ENCODE results near the gene MAMSTR.
"Not testable (repeated sequence)": the region's sequence is repeated elsewhere in the genome, so short reads cannot be mapped to it uniquely, and the experiment has no call there.

MAMSTR gene

DNA sequence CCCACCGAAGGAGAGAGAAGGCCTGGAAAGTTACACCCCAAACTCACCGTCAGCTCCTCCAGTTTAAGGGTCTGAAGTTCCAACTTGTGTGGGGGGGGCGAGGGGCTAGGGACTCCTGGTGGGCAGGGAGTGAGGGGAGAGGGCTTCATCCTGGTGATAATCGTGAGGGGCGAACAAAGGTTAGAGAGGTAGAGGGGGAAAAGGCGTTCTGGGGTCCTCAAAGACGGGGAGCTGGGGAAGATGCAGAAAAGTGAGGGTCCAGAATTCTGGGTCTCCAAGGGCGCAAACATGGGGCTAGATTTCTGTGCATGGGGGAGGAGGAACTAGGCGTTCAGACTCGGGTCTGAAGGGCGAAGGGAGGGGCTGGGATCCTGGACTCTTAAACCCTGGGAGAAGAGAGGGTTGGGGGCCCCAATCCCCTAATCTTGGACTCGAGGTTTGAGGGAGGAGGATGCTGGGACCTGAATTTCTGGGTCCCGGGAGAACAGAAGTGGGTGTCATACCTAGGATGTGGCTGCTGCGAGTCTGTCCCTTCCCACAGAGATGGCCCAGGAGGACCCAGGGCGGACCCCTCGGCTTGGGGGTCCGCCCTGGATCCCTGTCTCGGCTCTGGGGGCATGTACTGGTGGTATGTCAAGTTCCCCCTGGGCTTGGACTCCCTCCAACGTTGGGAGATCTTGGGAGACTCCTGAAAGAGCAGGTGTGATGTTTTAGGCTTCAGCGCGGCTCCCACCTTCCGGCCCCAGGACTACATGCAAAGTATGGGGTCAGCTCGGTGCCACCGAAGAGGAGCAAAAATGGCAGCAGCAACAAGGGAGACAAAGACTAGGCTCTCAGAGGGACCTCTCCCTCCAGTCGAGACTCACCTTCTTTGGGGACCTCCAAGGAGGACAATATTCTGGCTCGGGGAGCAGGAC lies 4.5 kb downstream of the MAMSTR start:
- H3K9me3 Mint-ChIP-seq: no peaks in the 10 kb centered on the region

DNA sequence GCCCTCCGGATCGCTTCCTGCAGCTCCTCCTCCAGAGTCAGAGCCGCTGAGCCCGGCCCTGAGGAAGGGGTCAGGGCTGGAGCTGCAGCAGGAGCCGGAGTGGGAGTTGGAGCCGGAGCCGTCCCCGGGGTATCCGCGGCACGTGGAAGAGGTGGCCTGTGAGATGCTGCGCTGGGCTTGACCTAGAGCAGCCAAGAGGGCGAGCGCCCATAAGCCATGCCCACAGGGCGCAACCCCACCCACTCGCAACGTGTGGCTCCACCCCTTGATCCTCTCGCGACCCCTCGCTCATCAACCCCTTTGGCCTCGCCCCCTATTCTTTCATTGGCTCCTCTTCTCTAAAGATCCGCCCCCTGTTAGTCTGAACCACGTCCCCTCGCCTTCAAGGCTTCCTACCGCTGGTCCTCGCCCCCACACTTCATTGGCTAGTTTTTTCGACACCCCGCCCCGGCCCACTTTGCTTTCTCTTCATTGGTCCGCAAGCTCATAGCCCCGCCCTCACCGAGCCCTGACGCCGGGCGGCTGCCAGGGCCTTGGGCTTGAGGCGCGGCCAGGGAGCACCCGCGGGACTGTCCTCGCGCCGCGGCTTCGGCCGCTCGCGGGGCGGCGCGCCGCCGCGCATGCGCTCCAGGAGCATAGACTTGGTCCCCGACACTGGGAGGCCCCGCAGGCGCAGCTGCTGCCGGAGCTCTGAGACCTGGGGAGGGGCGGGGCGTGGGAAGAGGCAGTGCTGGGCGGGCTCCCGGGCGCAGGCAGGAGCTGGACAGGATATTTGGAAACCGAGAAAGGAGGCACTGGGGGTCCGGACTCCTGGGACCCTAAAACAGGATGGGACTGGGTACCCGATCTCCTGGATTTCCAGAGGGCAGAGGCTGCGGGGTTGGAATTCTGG lies 5.4 kb downstream of the MAMSTR start:
- Mint-ChIP-seq H3K4me1 (peaks cover 20% of the 10 kb centered on the region), H3K36me3 (peaks cover 1% of the 10 kb centered on the region), H3K27ac (peak overlapping the region; percentile 9), H3K9me3 (no peaks in the 10 kb centered on the region), H3K4me3 (peak overlapping the region; percentile 85), H3K27me3 (no peaks in the 10 kb centered on the region)

More for the DNA sequence above, 4.5 kb downstream of the MAMSTR start:
- H3K27me3 Mint-ChIP-seq: no peaks in the 10 kb centered on the region
- H3K36me3 Mint-ChIP-seq: peaks cover 1% of the 10 kb centered on the region
- H3K27ac Mint-ChIP-seq: peak overlapping the region; percentile 46
- H3K4me3 Mint-ChIP-seq: peak overlapping the region; percentile 85
- peaks cover 20% of the 10 kb centered on the region for H3K4me1 Mint-ChIP-seq

DNA sequence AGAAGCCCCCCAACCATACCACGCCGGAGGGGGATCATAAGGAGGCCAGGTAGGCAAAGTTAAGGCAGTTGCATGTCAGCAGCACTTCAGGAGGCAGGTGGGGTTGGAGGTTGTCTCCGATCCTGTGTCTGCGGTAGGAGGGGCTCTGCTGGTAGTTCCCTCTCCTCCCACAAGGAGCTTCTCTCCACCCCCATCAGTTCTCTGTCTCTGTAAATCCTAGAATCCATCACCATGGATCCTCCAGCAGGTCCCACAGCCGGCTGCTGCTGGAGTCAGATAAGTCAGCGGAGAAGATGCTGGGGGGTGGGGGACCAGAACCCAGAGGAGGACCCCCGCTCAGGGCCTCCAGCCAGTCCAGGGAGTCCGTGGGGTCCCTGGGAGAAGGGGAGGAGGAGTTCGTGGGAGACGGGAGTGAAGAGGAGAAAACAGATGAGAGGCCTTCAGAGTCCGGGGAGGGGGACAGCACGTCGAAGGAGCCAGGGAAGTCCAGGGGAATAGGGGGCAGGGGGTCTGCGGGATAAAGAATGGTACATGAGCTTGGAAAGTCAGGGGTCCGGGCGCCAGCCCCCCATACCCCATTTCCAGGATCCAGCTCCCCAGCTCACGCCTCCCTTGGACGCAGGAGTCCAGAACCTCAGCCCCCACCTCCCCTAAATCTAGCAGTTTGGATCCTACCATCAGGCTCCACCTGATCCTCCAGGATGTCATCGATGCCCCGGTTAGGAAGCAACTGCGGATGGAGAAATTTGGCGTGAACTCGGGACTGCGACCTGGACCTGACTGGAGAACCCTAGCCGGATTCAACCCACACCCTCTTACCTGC lies 6.3 kb downstream of the MAMSTR start:
- Mint-ChIP-seq H3K27ac (no peak overlapping the region), H3K4me1 (peaks cover 20% of the 10 kb centered on the region), H3K9me3 (no peaks in the 10 kb centered on the region), H3K36me3 (peaks cover 1% of the 10 kb centered on the region), H3K4me3 (peak overlapping the region; percentile 85), H3K27me3 (no peaks in the 10 kb centered on the region)

DNA sequence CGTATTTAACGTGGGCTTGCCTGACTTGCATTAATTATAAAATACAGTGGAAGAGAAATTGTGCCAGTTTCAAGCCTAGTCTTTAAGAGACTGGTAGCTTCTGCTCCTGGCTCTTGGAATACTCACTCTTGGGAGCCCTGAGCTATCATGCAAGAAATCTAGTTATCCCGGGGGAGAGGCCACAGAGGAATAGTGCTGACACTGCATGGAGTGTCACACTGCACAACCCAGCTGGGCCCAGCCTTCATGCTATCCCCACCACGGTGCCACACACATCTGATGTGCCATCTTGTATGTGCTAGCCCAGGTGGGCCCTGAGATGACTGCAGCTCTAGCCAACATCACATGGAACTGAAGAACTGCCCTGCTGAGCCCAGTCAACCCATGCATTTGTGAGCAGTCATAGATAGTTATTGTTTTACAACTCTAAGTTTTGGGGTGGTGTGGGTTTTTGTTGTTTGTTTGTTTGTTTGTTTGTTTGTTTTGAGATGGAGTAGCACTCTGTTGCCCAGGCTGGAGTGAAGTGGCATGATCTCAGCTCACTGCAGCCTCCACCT lies 8.3 kb downstream of the MAMSTR start:
- Mint-ChIP-seq H3K36me3 (peaks cover 3% of the 10 kb centered on the region), H3K27ac (no peak overlapping the region), H3K4me1 (peaks cover 20% of the 10 kb centered on the region), H3K4me3 (peak overlapping the region; percentile 3), H3K9me3 (no peaks in the 10 kb centered on the region), H3K27me3 (no peaks in the 10 kb centered on the region)

DNA sequence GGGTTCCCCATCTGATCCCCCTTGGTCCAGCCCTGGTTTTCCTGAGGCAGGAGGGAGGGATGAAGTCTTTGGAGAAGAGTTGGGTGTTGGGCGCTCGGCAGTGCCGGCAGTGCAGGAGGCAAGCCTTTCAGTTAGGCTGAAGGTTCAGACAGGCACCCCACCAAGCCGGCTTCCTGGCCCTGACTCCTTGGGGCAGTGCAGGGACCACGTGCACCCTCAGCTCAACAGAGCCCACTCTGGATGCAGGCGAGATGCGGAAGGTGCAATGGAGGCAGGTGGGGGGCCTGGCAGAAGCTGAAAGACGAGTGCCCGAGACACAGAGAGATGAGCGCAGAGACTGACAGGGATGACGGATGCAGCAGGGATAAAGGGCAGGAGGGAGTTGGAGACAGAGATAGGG lies 11.1 kb downstream of the MAMSTR start:
- no peaks in the 10 kb centered on the region for H3K9me3 Mint-ChIP-seq
- H3K27ac Mint-ChIP-seq: no peak overlapping the region
- no peaks in the 10 kb centered on the region for H3K27me3 Mint-ChIP-seq
- no peak overlapping the region for H3K4me3 Mint-ChIP-seq
- H3K4me1 Mint-ChIP-seq: peaks cover 6% of the 10 kb centered on the region
- H3K36me3 Mint-ChIP-seq: peaks cover 3% of the 10 kb centered on the region

DNA sequence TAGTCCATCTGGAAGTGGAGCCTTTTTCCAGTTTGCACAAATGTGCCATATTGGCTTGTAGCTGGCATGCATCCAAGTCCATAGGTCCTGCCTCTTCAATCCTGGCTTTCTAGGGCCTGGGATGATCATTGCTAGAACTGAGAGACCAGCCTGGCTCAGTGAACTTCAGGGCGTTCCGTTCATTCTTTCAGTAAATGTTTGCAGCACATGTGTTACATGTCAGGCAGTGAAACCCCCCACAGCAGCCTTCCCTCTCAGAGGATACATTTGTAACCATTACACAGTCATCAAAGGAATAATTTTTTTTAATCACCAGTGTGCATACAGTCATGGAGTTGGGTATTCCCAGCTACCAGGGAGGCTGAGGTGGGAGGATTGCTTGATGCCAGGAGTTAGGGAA lies 14.1 kb downstream of the MAMSTR start:
- no peaks in the 10 kb centered on the region for H3K27me3 Mint-ChIP-seq
- peaks cover 4% of the 10 kb centered on the region for H3K36me3 Mint-ChIP-seq
- no peaks in the 10 kb centered on the region for H3K4me1 Mint-ChIP-seq
- H3K4me3 Mint-ChIP-seq: no peak overlapping the region
- H3K9me3 Mint-ChIP-seq: no peaks in the 10 kb centered on the region
- H3K27ac Mint-ChIP-seq: no peak overlapping the region

DNA sequence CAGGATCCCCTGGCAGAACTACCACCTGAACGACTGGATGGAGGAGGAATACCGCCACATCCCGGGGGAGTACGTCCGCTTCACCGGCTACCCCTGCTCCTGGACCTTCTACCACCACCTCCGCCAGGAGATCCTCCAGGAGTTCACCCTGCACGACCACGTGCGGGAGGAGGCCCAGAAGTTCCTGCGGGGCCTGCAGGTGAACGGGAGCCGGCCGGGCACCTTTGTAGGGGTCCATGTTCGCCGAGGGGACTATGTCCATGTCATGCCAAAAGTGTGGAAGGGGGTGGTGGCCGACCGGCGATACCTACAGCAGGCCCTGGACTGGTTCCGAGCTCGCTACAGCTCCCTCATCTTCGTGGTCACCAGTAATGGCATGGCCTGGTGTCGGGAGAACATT lies 16.2 kb downstream of the MAMSTR start:
- Mint-ChIP-seq H3K27me3 (no peaks in the 10 kb centered on the region), H3K27ac (no peak overlapping the region), H3K36me3 (peaks cover 4% of the 10 kb centered on the region), H3K4me3 (no peak overlapping the region), H3K9me3 (no peaks in the 10 kb centered on the region), H3K4me1 (no peaks in the 10 kb centered on the region)

DNA sequence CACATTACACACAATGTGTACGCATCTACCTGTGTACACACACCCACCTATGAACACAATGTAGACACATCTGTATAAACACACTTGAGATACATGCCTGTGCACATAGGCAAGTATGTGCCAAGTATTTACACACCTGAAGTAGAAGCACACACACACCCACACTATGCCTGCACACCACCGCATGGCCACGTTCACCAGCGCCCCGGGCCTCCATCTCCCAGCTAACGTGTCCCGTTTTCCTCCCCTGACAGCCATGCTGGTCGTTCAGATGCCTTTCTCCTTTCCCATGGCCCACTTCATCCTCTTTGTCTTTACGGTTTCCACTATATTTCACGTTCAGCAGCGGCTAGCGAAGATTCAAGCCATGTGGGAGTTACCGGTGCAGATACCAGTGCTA lies 16.8 kb downstream of the MAMSTR start:
- Mint-ChIP-seq H3K4me3 (no peak overlapping the region), H3K9me3 (no peaks in the 10 kb centered on the region), H3K27me3 (no peaks in the 10 kb centered on the region), H3K4me1 (no peaks in the 10 kb centered on the region), H3K36me3 (peaks cover 4% of the 10 kb centered on the region), H3K27ac (no peak overlapping the region)

DNA sequence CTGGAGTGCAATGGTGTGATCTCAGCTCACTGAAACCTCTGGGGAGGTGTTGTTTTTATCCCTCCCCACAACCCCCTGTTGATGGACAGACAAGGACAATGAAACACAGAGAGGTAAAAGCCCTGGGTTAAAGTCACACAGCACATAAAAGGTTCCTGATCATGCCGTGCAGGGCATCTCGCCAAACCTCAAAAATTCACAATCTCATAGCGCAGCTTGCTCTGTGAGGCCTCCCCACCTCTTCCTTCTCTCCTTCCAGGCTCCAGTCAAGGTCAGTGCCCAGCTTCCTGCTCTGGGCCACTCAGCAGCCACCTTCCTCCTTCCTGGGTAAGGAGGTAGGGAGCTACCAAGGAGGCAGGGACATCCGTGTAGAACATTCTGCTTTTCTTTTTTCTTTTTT lies 21.5 kb downstream of the MAMSTR start:
- Mint-ChIP-seq H3K4me3 (no peak overlapping the region), H3K27ac (no peak overlapping the region), H3K4me1 (peaks cover 11% of the 10 kb centered on the region), H3K27me3 (peaks cover 7% of the 10 kb centered on the region), H3K36me3 (peaks cover 2% of the 10 kb centered on the region), H3K9me3 (no peaks in the 10 kb centered on the region)

DNA sequence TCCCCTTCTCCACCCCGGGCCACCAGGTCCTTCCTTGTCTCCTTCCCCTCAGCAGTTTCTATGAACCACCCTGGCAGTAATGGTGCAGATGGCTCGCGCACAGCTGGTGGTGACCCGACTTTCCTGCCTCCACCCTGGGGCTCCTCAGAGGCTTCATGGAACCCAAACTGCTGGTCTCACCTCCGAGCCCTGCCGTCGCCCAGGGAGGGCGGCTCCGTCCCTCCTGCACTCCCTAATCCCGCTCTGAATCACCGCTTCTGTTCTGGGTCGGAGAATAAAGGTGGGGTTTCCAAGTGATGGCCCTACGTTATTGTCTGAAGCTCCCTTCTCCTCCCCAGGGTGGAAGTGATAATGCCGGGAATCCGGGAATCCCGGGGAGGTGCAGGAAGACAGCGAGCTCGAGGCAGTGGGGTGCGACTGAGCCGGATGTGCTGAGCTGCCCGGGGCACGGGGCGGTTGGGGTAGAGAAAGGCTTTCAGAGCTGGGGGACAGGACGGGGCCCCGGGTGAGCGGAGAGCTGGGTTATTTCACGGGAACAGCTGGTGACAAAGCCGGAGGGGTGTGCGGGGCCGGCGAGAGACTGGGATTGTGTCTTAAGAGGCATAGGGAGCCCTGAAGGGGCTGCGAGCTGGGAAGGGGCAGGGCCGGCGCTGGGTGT lies 23.0 kb downstream of the MAMSTR start:
- Mint-ChIP-seq H3K36me3 (peaks cover 2% of the 10 kb centered on the region), H3K4me1 (peaks cover 11% of the 10 kb centered on the region), H3K4me3 (peak overlapping the region; percentile 39)

DNA sequence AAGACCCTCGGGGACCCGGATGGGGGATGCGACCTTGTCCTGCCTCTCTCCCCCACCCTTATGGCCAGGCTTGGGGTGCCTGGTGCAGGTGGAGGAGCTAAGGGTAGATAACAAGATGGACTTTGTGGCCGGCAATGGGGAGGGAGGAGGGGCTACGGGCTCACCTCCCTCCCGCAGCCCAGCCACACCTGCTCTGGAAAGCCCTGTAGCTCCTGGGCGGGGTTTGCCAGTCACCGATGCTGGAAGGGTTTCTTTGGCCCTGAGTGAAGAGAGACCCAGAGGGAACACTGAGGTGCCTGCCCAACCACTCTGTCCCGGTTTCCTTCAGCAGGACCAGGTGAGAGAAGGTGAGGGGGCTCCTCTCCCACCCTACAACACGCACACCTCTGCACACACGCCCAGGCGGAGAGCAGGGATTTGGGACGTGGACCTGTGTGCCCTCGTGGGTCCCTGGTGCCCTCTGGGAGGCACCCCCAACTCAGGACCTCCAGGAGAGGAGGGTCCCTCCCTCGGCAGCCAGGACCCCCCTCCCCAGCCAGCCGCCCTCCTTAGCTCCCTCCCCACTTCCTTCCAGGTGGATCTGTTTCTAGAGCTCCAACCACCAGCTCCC lies 23.7 kb downstream of the MAMSTR start, which contains the start of gene FUT2:
Gene FUT2 (plus strand): TSS at position 229 of the 610 bp plus-strand sequence. CDS start 6,986 bp downstream, outside the sequence.
- H3K27ac Mint-ChIP-seq: no peak within 1 kb of the TSS
- peaks cover 11% of the 10 kb centered on the region for H3K4me1 Mint-ChIP-seq
- peaks cover 7% of the 10 kb centered on the region for H3K27me3 Mint-ChIP-seq
- H3K9me3 Mint-ChIP-seq: no peaks in the 10 kb centered on the region
- peaks cover 2% of the 10 kb centered on the region for H3K36me3 Mint-ChIP-seq
- H3K4me3 Mint-ChIP-seq: peak within 1 kb of the TSS; percentile 39

More for the DNA sequence above, 23.0 kb downstream of the MAMSTR start:
- Mint-ChIP-seq H3K27me3 (peaks cover 7% of the 10 kb centered on the region), H3K9me3 (no peaks in the 10 kb centered on the region), H3K27ac (no peak overlapping the region)

DNA sequence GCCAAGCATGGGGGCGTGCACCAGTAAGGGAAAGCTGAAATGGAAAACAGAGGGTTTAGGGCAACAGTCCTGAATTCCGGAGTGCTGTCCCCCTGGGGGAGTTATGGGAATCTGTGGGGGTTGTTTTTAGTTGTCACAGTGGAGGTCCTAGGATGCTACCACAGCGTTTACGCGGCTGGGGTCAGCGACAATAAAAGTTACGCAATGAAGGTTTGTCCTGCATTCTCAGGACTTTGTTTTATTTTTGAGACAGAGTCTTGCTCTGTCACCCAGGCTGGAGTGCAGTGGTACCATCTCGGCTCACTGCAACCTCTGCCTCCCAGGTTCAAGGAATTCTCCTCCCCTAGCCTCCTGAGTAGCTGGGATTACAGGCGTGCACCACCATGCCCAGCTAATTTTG lies 25.9 kb downstream of the MAMSTR start:
- peaks cover 11% of the 10 kb centered on the region for H3K4me1 Mint-ChIP-seq
- not testable (repeated sequence) for H3K4me3 Mint-ChIP-seq, H3K27me3 Mint-ChIP-seq, H3K36me3 Mint-ChIP-seq, H3K27ac Mint-ChIP-seq, H3K9me3 Mint-ChIP-seq

DNA sequence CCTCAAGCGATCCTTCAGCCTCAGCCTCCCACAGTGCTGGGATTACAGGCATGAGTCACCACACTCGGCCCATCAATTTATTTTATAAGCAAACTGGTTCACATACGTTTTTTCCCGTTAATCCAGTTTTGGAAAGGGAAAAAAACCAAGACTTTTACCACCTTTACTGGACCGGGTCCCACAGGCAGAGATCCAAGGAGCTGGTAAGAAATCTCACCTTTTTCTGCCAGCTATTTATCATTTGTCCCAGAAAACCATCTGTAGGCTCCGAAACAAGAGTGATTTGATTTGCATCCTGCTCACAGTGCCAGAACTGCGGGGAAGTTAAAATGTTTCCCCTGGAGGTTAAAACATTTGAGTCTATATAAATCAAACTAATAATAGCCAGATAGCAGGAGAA lies 30.1 kb downstream of the MAMSTR start:
- no peak overlapping the region for H3K4me3 Mint-ChIP-seq
- no peak overlapping the region for H3K27ac Mint-ChIP-seq
- no peaks in the 10 kb centered on the region for H3K9me3 Mint-ChIP-seq
- no peaks in the 10 kb centered on the region for H3K36me3 Mint-ChIP-seq
- H3K4me1 Mint-ChIP-seq: no peaks in the 10 kb centered on the region
- H3K27me3 Mint-ChIP-seq: no peaks in the 10 kb centered on the region

DNA sequence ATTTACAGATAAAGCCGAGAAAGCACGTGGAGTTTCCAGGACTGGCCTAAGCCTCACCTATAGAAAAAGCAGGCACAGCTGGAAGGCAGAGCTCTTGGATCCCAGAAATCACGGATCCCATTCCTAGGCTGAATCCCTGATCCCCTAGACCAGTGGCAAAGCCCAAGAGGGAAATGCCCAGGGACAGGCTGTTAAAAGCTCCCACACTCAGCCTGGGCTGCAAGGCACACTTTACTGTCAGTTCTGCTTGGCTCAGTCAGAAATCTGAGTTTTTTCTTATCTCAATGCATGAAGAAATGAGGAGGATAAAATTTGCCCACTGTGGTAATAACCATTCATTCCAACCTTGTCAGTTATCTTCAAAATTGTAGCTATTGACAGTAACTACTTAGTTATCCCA lies 31.7 kb downstream of the MAMSTR start:
- Mint-ChIP-seq H3K9me3 (no peaks in the 10 kb centered on the region), H3K27me3 (no peaks in the 10 kb centered on the region), H3K4me1 (no peaks in the 10 kb centered on the region), H3K36me3 (no peaks in the 10 kb centered on the region), H3K27ac (no peak overlapping the region), H3K4me3 (no peak overlapping the region)
